Stimulated activated CD4-positive, alpha-beta T cell treated with anti-CD3 and anti-CD28 coated beads, Interleukin-2, amount 100 ng/mL, for 48 hours (primary cell): Measurements from ENCODE around the gene PREPL.

Experiments
- DNase-seq, 2 donors: peaks; one replicate each; pipeline ENCODE4 v3.0.0-alpha.2; 2020

PREPL gene

GRCh38 chr2:44291281-44292248 lies 69.7 kb downstream of the PREPL start:
- no peak for DNase-seq

- no peak for DNase-seq
These were observed 71.0 kb downstream of the PREPL start for GRCh38 chr2:44290261-44290660.

DNA sequence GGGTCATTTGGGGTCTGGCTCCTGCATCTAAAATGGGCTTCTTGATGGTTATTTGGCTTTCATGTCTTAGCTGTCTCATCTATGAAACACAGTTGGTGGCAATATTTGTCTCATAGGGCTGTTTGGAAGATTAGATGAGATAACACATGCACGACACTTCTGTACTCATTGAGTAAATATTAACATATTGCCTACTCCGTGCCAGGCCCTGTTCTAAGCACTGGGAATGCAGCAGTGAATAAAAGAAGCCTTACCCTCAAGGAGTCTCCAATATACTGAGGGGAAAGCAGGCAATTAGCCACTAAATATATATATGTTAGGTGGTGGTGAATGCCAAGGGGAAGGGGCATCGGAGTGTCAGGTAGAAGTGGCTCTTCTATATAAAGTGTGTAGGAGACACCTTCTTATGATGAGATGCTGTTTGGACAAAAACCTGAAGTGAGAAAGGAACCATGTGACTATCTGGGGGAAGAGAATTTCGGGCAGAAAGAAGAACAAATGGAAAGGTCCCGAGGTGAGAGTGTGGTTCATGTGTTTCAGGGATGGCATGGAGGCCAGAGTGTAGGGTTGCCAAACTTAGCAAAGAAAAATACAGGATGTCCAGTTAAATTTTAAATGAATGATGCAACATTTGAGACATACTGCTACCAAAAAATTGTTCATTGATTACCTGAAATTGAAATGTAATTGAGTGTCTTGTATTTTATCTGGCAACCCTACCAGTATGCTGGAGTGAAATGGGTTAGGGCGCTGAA lies 74.2 kb downstream of the PREPL start:
- no peak for DNase-seq

- no peak for DNase-seq
These were observed 75.0 kb downstream of the PREPL start for GRCh38 chr2:44286119-44286883.

DNA sequence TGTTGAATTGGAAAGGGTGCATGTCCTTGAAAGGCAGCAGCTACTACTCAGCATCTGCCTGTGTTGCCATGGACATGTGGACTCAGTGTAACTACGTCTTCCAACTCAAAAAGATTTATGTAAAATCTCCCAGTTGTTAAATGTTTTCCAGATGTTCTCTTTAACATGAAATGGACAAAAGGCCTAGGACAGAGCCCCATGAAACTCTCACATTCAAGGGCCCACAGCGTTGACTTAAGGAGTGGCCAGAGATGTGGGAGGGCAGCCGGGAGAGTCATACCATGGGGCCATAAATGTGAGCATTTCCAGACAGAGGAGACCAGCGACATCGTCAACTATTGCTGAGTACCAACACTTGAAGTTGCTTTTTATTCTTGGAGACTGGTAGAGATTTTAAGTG lies 76.1 kb downstream of the PREPL start:
- DNase-seq, result no peak

- no peak for DNase-seq
These were observed 78.1 kb downstream of the PREPL start for GRCh38 chr2:44283116-44283666.

GRCh38 chr2:44280869-44281268 lies 80.4 kb downstream of the PREPL start:
- no peak for DNase-seq

DNA sequence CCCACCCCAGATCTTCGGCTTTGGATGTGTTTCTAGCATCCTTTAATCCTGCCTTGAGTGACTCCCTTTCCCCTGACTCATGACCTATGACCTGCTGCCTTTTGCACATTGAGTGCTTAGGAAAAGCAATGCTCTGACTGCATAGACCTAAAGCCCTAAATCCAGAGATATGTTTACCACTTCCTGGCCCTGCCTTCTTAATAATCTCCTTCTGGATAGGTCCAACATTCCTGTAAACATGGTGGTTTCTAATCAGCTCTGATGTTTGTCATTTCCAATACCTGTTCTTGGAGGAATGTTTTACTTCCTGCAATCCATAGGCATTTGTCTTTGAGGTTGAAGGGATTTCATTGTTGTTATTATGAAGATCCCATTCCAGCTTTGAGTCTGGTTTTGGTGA lies 83.8 kb downstream of the PREPL start:
- DNase-seq, result no peak

GRCh38 chr2:44275927-44276303 lies 85.4 kb downstream of the PREPL start:
- no peak for DNase-seq

DNA sequence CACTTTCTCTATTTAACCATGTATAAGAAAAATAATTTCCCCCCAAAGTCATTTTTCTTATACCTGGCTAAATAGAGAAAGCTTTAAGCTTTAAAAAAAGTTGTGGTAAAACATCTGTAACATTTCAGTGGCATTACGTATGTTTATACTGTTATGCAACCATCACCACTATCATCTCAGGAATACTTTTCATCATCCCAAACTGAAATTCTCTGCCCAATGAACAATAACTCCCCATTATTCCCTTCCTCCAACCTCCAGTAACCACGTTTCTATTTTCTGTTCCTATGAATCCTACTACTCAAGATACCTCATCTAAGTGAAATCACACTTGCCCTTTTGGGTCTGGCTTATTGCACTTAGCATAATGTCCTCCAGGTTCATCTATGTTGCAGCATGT lies 87.7 kb downstream of the PREPL start:
- no peak for DNase-seq

GRCh38 chr2:44273076-44273475 lies 88.2 kb downstream of the PREPL start:
- DNase-seq, result no peak

DNA sequence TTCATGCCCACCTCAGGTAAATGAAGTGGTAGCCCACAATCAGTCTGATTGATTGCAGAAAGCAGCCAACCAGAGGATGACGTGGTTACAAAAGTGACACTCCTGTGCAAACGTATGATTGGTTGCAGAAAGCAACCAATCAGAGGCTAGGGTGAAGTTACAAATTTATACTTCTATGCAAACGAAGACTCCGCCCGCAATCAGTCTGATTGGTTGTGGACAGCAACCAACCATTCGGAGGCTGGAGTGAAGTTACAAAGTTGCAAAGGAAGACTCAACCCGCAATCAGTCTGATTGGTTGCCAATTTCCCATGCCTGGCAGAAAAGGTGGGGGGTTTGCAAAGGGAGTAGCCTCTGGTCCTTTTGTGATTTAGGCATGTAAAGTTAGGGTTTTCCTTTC lies 90.0 kb downstream of the PREPL start:
- DNase-seq, result no peak

DNA sequence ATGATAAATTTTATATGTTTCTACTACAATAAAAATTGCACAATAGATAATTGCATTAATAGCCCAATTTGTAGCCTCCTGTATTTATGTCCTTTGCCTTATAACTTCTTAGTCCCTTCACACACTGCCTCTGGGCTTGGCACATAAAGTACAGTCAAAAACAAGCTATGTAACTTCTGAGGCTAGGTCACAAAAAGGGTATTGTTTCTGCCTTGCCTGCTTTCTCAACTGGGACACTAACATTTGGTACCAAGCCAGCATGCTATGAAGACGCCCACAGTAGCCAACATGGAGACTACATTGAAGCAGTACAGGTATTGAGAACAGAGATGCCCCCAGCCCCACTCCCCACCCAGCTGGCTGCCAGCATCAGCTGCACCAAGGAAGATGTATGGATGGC lies 91.5 kb downstream of the PREPL start:
- no peak for DNase-seq

DNA sequence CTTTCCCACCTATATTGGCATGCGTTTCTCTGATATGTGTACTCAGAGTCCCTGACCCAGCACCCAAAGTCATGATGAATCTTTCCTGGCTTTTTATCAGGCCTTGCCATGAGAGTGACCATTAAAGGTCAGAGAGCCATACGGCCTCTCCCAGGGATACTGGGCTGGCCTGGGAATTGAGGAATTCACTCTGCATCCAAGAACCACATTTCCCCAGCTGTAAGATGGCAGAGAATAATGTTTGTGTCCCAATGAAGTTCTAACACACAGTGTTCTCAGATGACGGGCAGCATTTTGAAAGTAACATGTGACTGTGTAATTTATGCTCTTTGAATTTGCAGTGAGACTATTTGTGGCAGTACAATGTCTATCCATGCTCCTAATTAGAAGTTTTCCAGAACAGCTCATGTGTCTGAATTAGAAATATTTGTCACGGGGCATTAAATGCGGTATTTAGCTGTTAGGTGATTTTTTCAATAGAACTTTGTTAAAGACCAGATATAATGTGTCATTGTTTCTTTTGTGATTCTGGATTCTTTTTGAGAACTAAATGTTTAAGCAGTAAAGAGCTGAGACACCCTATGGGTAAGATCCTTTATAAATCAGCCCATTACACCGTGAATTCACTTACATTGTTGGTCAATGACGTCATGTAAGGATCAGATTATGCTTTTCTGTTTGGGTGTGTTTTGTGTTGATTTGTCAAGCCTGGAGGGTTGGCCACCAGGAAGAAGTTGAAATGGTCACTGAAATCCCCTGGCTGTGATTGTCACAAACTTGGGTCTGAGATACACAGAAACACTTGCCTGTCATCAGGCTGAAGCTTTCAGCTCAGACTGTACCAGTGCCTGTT lies 93.3 kb downstream of the PREPL start:
- no peak for DNase-seq
